ENCODE measurements around the gene JUP. TPM values are rescaled to one million over a fixed set of nuclear protein-coding genes. Genes with fewer than 3 reads are reported as not detected.

Gene JUP
- total and polyA plus RNA-seq, 2 of the 13 experiments (the other 11 are each of a cell fraction or from before 2014, with no cell fraction given): 12.1 to 20.6 TPM

GRCh38 chr17:41822216-41823140 lies 36.0 kb upstream of the JUP start (continued):
- no peak for TF ChIP-seq ZNF329 (CRISPR knock-in tag; IDR thresholded peaks at IDR 0.05; ENCODE audit: low read depth)
- TF ChIP-seq, protein P1, sequence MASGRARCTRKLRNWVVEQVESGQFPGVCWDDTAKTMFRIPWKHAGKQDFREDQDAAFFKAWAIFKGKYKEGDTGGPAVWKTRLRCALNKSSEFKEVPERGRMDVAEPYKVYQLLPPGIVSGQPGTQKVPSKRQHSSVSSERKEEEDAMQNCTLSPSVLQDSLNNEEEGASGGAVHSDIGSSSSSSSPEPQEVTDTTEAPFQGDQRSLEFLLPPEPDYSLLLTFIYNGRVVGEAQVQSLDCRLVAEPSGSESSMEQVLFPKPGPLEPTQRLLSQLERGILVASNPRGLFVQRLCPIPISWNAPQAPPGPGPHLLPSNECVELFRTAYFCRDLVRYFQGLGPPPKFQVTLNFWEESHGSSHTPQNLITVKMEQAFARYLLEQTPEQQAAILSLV (CRISPR knock-in tag; IDR thresholded peaks at IDR 0.05; ENCODE audit: borderline replicate concordance): peak; percentile 59; the same call in 1 of the 2 replicates
- peak; percentile 33; the same call in 1 of the 2 replicates for TF ChIP-seq ZNF687 (CRISPR knock-in tag; IDR thresholded peaks at IDR 0.05)
- no peak for TF ChIP-seq ATM (IDR thresholded peaks at IDR 0.05; ENCODE audit: borderline replicate concordance)
- TF ChIP-seq, protein P2, sequence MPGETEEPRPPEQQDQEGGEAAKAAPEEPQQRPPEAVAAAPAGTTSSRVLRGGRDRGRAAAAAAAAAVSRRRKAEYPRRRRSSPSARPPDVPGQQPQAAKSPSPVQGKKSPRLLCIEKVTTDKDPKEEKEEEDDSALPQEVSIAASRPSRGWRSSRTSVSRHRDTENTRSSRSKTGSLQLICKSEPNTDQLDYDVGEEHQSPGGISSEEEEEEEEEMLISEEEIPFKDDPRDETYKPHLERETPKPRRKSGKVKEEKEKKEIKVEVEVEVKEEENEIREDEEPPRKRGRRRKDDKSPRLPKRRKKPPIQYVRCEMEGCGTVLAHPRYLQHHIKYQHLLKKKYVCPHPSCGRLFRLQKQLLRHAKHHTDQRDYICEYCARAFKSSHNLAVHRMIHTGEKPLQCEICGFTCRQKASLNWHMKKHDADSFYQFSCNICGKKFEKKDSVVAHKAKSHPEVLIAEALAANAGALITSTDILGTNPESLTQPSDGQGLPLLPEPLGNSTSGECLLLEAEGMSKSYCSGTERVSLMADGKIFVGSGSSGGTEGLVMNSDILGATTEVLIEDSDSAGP (CRISPR knock-in tag; IDR thresholded peaks at IDR 0.05; ENCODE audit: borderline replicate concordance): 0 out of 2 replicates have a peak, but pooled peaks have one; percentile 11
- TF ChIP-seq, protein P3, sequence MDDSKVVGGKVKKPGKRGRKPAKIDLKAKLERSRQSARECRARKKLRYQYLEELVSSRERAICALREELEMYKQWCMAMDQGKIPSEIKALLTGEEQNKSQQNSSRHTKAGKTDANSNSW (CRISPR knock-in tag; IDR thresholded peaks at IDR 0.05; ENCODE audit: borderline replicate concordance): no peak
- TF ChIP-seq ZNF350 (CRISPR knock-in tag; IDR thresholded peaks at IDR 0.05; ENCODE audit: borderline replicate concordance, low read depth): no peak
- TF ChIP-seq, protein P4, sequence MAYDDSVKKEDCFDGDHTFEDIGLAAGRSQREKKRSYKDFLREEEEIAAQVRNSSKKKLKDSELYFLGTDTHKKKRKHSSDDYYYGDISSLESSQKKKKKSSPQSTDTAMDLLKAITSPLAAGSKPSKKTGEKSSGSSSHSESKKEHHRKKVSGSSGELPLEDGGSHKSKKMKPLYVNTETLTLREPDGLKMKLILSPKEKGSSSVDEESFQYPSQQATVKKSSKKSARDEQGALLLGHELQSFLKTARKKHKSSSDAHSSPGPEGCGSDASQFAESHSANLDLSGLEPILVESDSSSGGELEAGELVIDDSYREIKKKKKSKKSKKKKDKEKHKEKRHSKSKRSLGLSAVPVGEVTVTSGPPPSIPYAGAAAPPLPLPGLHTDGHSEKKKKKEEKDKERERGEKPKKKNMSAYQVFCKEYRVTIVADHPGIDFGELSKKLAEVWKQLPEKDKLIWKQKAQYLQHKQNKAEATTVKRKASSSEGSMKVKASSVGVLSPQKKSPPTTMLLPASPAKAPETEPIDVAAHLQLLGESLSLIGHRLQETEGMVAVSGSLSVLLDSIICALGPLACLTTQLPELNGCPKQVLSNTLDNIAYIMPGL (CRISPR knock-in tag; IDR thresholded peaks at IDR 0.05; ENCODE audit: borderline replicate concordance in 1 of 2, low read depth in 1 of 2): no peak
- no peak for TF ChIP-seq ZNF264 (CRISPR knock-in tag; IDR thresholded peaks at IDR 0.05)
- TF ChIP-seq ZNF770 (CRISPR knock-in tag; IDR thresholded peaks at IDR 0.05): peak; percentile 94
- TF ChIP-seq ZNF337 (CRISPR knock-in tag; IDR thresholded peaks at IDR 0.05; ENCODE audit: borderline replicate concordance, low read depth): no peak
- 0 out of 2 replicates have a peak, but pooled peaks have one; percentile 5 for TF ChIP-seq HNF4G (IDR thresholded peaks at IDR 0.05; ENCODE audit: borderline replicate concordance, low read depth, low read length)
- no peak for TF ChIP-seq HNF4G (CRISPR knock-in tag; IDR thresholded peaks at IDR 0.05; ENCODE audit: borderline replicate concordance, low read depth)
- no peak for TF ChIP-seq ZNF549 (CRISPR knock-in tag; IDR thresholded peaks at IDR 0.05)
- no peak for TF ChIP-seq DR1 (CRISPR knock-in tag; IDR thresholded peaks at IDR 0.05)
